ENCODE results near the gene KHNYN. TPM values are rescaled to one million over a fixed set of nuclear protein-coding genes. Genes with fewer than 3 reads are reported as not detected.
"Not testable (repeated sequence)": the region's sequence is repeated elsewhere in the genome, so short reads cannot be mapped to it uniquely, and the experiment has no call there.

KHNYN gene
- 24.8 and 27.4 TPM in 2 replicates for total RNA-seq (2014; rRNA removed; shearing (Covaris generic))

DNA sequence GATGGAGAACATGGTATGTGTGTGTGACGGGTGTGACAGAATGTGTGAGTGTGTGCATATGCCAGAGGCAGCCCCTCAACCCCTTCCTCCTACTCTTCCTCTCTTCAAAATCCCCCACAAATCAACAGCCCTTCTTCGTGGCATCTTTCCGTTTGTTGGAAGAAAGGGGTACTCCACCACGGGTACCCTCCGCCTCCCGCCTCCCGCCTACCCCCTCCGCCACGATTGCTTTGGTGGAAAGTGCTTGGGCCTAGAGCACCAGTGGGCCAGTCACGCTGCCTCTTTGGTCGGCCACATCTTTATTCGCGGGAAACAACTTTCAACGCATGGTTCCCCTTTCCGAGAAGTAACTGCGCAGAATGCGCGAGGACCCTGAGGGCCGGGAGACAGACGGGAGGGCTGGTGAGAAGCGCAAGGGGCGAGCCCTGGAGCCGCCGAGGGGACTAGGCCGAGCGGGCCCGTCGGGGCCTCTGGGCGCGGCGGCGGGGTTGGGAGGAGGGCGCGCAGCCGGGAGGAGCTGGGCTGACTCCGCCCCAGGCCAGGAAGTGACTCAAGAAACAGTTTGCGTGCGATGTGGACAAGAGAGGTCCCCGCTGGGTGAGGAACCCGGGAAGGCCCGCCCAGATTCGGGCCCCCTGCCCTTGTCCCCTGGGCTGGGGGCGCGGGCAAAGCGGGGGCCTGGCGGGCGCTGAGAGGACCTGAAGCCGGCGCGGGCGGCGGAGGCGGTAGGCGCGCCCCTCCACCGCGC, at the start of gene KHNYN, which contains the start of gene CBLN3:
KHNYN (plus strand) TSS at position 560 of the 748 bp plus-strand sequence. CDS start 777 bp downstream, outside the sequence.
CBLN3 (minus strand) TSS at position 274 of the 748 bp plus-strand sequence. CDS start 614 bp downstream, outside the sequence.
- Histone ChIP-seq H3K27me3 (ENCODE audit: control insufficient read depth, insufficient read depth, low read length) (peaks cover 13% of the 10 kb centered on the region), H3K4me3 (ENCODE audit: insufficient read depth, low read depth, low read length) (peak within 1 kb of the TSS; percentile 72), H3K36me3 (replicated peaks; ENCODE audit: control insufficient read depth, insufficient read depth, low read length) (peaks cover 1% of the 10 kb centered on the region)
- DNase-seq, result peak; percentile 97

GRCh38 chr14:24381363-24382063, 48.2 kb upstream of the KHNYN start:
- DNase-seq, result no peak
- H3K36me3 ChIP-seq (replicated peaks; ENCODE audit: control insufficient read depth, insufficient read depth, low read length), result peaks cover 1% of the 10 kb centered on the region; the same call in 1 of the 2 replicates
- H3K27me3 ChIP-seq (ENCODE audit: control insufficient read depth, insufficient read depth, low read length), result no peaks in the 10 kb centered on the region
- no peak overlapping the region for H3K4me3 ChIP-seq (ENCODE audit: insufficient read depth, low read depth, low read length)

DNA sequence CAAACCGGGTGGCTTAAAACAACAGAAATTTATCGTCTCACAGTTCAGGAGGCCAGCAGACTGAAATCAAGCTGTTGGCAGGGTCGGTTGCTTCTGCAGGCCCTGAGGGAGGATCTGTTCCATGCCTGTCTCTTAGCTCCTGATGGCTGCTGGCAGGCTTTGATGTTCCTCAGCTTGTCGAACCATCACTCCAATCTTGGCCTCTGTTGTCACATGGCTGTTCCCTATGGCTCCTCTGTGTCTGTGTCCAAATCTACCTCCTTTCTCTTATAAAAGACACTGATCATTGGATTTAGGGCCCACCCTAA, 47.7 kb upstream of the KHNYN start:
- Histone ChIP-seq H3K27me3 (ENCODE audit: control insufficient read depth, insufficient read depth, low read length) (no peaks in the 10 kb centered on the region), H3K4me3 (ENCODE audit: insufficient read depth, low read depth, low read length) (no peak overlapping the region), H3K36me3 (replicated peaks; ENCODE audit: control insufficient read depth, insufficient read depth, low read length) (peaks cover 1% of the 10 kb centered on the region; the same call in 1 of the 2 replicates)
- DNase-seq, result no peak

DNA sequence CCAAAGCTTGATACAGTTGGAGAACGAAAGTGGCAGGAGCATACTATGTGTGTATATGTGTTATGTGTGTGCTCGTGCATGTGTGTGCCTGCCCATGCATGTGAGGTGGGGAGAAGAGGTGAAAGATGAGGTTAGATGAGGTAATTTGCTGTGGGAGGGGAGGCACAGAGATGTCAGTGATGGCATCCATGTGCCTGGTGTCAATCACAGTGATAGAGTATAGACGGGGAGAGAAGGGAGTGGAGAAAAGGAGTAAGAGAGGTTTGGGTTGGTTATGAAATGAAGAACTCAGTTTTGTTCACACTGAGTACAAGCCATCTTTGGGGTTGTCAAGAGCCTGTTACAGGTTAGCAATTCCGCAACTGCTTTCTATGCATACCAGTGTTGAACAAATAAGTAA, 45.6 kb upstream of the KHNYN start:
- Histone ChIP-seq H3K27me3 (ENCODE audit: control insufficient read depth, insufficient read depth, low read length) (no peaks in the 10 kb centered on the region), H3K4me3 (ENCODE audit: insufficient read depth, low read depth, low read length) (no peak overlapping the region), H3K36me3 (replicated peaks; ENCODE audit: control insufficient read depth, insufficient read depth, low read length) (no peaks in the 10 kb centered on the region)
- DNase-seq, result no peak

GRCh38 chr14:24385524-24385923, 44.2 kb upstream of the KHNYN start:
- no peaks in the 10 kb centered on the region for H3K36me3 ChIP-seq (replicated peaks; ENCODE audit: control insufficient read depth, insufficient read depth, low read length)
- no peak for DNase-seq
- H3K4me3 ChIP-seq (ENCODE audit: insufficient read depth, low read depth, low read length), result no peak overlapping the region
- no peaks in the 10 kb centered on the region; the same call in 1 of the 2 replicates for H3K27me3 ChIP-seq (ENCODE audit: control insufficient read depth, insufficient read depth, low read length)

- H3K4me3 ChIP-seq (ENCODE audit: insufficient read depth, low read depth, low read length), result no peak overlapping the region
- peaks cover 1% of the 10 kb centered on the region; the same call in 1 of the 2 replicates for H3K27me3 ChIP-seq (ENCODE audit: control insufficient read depth, insufficient read depth, low read length)
- no peak for DNase-seq
- no peaks in the 10 kb centered on the region for H3K36me3 ChIP-seq (replicated peaks; ENCODE audit: control insufficient read depth, insufficient read depth, low read length)
Measured at GRCh38 chr14:24387009-24387345, 42.8 kb upstream of the KHNYN start.

DNA sequence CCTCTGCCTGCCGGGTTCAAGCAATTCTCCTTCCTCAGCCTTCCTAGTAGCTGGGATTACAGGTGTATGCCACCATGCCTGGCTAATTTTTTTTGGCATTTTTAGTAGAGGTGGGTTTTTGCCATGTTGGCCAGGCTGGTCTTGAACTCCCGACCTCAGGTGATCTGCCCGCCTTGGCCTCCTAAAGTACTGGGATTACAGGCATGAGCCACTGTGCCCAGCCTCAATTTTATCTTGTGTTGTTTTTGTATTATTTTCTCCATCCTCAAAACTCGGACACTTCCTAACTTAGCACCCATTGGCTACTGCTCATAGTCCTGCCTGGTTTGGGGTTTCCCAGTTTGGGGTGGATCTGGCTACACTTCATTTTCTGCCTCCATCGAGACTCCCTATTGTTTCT, 42.2 kb upstream of the KHNYN start:
- not testable (repeated sequence) for H3K27me3 ChIP-seq (ENCODE audit: control insufficient read depth, insufficient read depth, low read length); DNase-seq; H3K4me3 ChIP-seq (ENCODE audit: insufficient read depth, low read depth, low read length); H3K36me3 ChIP-seq (replicated peaks; ENCODE audit: control insufficient read depth, insufficient read depth, low read length)

GRCh38 chr14:24388474-24389179, 41.1 kb upstream of the KHNYN start:
- Histone ChIP-seq H3K4me3 (ENCODE audit: insufficient read depth, low read depth, low read length) (no peak overlapping the region), H3K36me3 (replicated peaks; ENCODE audit: control insufficient read depth, insufficient read depth, low read length) (no peaks in the 10 kb centered on the region), H3K27me3 (ENCODE audit: control insufficient read depth, insufficient read depth, low read length) (peaks cover 1% of the 10 kb centered on the region; the same call in 1 of the 2 replicates)
- no peak for DNase-seq

DNA sequence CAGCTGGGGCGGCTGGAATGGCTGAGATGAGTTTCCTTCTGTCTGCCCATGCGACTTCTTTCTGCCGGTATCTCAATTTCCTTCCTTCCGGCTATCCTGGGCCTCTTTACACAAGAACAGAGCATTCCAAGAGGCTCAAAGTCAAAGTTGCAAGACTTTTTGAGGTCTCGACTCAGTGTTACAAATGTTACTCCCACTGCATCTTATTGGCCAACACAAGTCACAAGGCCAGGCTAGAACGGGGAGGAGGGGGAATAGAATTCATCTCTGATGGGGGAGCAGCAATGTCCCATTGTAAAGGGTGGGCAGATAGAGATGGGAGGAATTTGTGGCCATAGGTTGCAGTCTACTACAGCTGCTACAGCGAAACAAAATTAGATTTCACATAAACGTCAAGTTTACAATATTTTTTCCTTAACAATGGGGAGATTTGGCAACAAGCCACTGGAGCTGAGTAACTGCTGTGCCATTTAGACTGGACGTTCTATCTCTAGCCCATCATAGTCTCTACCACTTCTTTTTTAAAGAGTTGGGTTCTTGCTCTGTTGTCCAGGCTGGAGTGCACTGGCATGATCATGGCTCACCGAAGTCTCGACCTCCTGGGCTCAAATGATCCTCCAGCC, 40.4 kb upstream of the KHNYN start:
- DNase-seq, result no peak
- Histone ChIP-seq H3K4me3 (ENCODE audit: insufficient read depth, low read depth, low read length) (no peak overlapping the region), H3K36me3 (replicated peaks; ENCODE audit: control insufficient read depth, insufficient read depth, low read length) (no peaks in the 10 kb centered on the region), H3K27me3 (ENCODE audit: control insufficient read depth, insufficient read depth, low read length) (peaks cover 1% of the 10 kb centered on the region; the same call in 1 of the 2 replicates)

DNA sequence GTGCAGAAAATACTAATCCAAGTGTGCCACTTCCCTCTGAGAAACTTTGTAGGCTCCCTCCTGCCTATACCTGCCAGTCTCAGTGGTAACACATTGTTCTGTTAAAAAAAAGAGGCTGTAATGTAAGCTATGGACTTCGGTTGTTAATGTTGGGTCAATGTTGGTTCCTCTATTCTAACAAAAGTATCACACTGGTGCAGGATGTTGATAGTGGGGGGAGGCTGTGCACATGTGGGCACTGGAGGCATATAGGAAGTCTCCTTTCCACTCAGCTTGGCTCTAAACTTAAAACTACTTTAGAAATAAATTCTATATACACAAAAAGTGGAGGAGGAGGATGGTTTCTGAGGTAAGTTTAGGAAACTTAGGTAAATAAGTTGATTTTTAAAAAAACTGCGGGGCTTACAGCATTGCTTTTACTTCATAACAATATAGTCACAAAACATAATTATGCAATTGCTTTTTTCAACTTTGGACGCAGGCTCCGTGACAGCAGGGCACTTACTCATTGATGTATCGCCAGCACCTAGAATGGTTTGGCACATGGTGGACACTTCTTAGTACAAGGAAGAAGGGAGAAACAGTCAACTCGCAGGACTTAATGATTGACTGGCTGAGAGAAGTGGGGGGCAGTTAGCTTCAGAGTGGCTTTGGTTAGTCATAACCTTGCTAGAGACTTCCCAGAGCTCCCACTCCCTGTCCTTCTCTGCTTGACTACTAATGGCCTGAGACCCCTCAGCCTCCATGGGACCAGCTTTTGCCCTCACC, 38.9 kb upstream of the KHNYN start:
- Histone ChIP-seq H3K27me3 (ENCODE audit: control insufficient read depth, insufficient read depth, low read length) (peaks cover 1% of the 10 kb centered on the region; the same call in 1 of the 2 replicates), H3K36me3 (replicated peaks; ENCODE audit: control insufficient read depth, insufficient read depth, low read length) (no peaks in the 10 kb centered on the region), H3K4me3 (ENCODE audit: insufficient read depth, low read depth, low read length) (no peak overlapping the region)
- no peak for DNase-seq

DNA sequence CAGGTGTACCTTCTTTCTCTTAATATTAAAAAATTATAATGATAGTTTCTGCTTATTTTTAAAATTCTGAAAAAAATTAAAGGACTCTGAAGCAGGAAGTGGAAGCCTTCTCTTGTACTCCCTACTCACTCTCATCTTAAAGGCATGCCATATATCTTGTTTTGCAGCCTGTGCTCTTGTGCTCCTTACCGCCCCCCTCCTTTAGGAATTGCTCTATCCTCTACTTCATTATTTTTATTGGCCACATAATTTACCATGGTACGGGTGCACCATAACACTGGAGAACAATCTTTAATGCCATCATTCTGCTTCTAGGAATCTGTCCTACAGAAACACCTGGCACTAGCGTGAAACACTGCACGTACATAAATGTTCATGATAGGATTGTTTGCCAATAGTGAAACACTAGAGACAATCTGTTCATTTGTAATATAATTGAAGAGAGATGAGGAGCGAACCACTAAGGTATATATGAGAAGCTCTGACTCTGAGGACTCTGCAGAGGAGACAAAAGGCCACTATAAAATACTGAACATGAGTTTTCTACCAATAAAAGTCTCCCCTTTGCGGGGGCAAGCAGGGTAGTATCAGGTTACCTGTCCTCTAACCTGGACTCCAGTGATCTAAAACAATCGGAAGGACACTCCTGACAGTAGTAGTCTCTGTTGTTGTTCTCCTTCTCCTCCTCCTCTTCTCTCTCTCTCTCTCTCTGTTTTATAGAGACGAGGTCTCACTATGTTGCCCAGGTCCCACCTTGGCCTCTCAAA, 37.2 kb upstream of the KHNYN start:
- Histone ChIP-seq H3K36me3 (replicated peaks; ENCODE audit: control insufficient read depth, insufficient read depth, low read length) (no peaks in the 10 kb centered on the region), H3K27me3 (ENCODE audit: control insufficient read depth, insufficient read depth, low read length) (peaks cover 1% of the 10 kb centered on the region; the same call in 1 of the 2 replicates), H3K4me3 (ENCODE audit: insufficient read depth, low read depth, low read length) (no peak overlapping the region)
- peak; percentile 64 for DNase-seq

GRCh38 chr14:24394275-24394674, 35.5 kb upstream of the KHNYN start:
- H3K4me3 ChIP-seq (ENCODE audit: insufficient read depth, low read depth, low read length), result no peak overlapping the region
- peaks cover 1% of the 10 kb centered on the region; the same call in 1 of the 2 replicates for H3K27me3 ChIP-seq (ENCODE audit: control insufficient read depth, insufficient read depth, low read length)
- H3K36me3 ChIP-seq (replicated peaks; ENCODE audit: control insufficient read depth, insufficient read depth, low read length), result no peaks in the 10 kb centered on the region
- DNase-seq, result no peak

Measured in H7 (cell line).